WTC11 (cell line): Measurements from ENCODE around the gene BBS9. TPM values are rescaled to one million over a fixed set of nuclear protein-coding genes. Genes with fewer than 3 reads are reported as not detected.
"Not testable (repeated sequence)": the region's sequence is repeated elsewhere in the genome, so short reads cannot be mapped to it uniquely, and the experiment has no call there.

Source experiments
- ATAC-seq: fragments of 200-7000 bp; cut with Tn5 transposase; 2 replicates; pipeline ENCODE4 v1.10.0; 2021; ENCODE audit warnings: mild to moderate bottlenecking, moderate library complexity
- CTCF ChIA-PET: fragments of 300-600 bp; sonication (Branson Sonifier 250); formaldehyde crosslinking; loops from one replicate; lab custom pipeline; 2021; ENCODE audit warnings: antibody characterized with exemption; lab: Charles Lee
- POLR2A ChIA-PET: fragments of 350-600 bp; sonication (Branson Sonifier 250); formaldehyde crosslinking; loops from one replicate; lab custom pipeline; 2021; ENCODE audit warnings: antibody characterized with exemption; lab: Charles Lee
- DNase-seq: peaks from one replicate; pipeline ENCODE4 v3.0.0; 2021; ENCODE audit warnings: low spot score
- H3K27ac Mint-ChIP-seq: 2 replicates; pipeline ENCODE4 v1.8.0; 2021; ENCODE audit warnings: mixed read lengths
- H3K27me3 Mint-ChIP-seq: 2 replicates; pipeline ENCODE4 v1.8.0; 2021; ENCODE audit warnings: low read depth, mild to moderate bottlenecking, moderate library complexity, mixed read lengths
- H3K36me3 Mint-ChIP-seq: 2 replicates; pipeline ENCODE4 v1.8.0; 2021; ENCODE audit warnings: mixed read lengths
- H3K4me1 Mint-ChIP-seq: 2 replicates; pipeline ENCODE4 v1.8.0; 2022; ENCODE audit warnings: mixed read lengths
- H3K4me3 Mint-ChIP-seq: 2 replicates; pipeline ENCODE4 v1.8.0; 2021; ENCODE audit warnings: mild to moderate bottlenecking, moderate library complexity, mixed read lengths
- H3K9me3 Mint-ChIP-seq: 2 replicates; pipeline ENCODE4 v1.8.0; 2021; ENCODE audit warnings: mixed read lengths
- ATF1 ChIP-seq: sonication (generic); formaldehyde crosslinking; IDR thresholded peaks from 2 replicates; pipeline ENCODE4 v1.8.1; 2023; ENCODE audit warnings: mild to moderate bottlenecking, moderate library complexity, missing genetic modification reagents
- ELF4 ChIP-seq: sonication (generic); formaldehyde crosslinking; IDR thresholded peaks from 2 replicates; pipeline ENCODE4 v1.8.1; 2022; ENCODE audit warnings: low read depth, mild to moderate bottlenecking, moderate library complexity, missing genetic modification reagents
- FOXJ3 ChIP-seq: sonication (generic); formaldehyde crosslinking; IDR thresholded peaks from 2 replicates; pipeline ENCODE4 v1.9.0; 2021; ENCODE audit warnings: missing genetic modification reagents, mild to moderate bottlenecking, borderline replicate concordance
- FOXK1 ChIP-seq: sonication (generic); formaldehyde crosslinking; IDR thresholded peaks from 2 replicates; pipeline ENCODE4 v1.8.0; 2022; ENCODE audit warnings: mild to moderate bottlenecking, moderate library complexity, missing genetic modification reagents
- HMGA2 ChIP-seq: fragments of 250-450 bp; sonication (Bioruptor Pico); IDR thresholded peaks from 2 replicates; pipeline ENCODE4 v1.4.0; 2021; ENCODE audit warnings: mild to moderate bottlenecking, moderate library complexity
- HMGXB4 ChIP-seq: sonication (generic); formaldehyde crosslinking; IDR thresholded peaks from 2 replicates; pipeline ENCODE4 v1.8.1; 2023; ENCODE audit warnings: mild to moderate bottlenecking, moderate library complexity, missing genetic modification reagents
- JUN ChIP-seq: sonication (generic); formaldehyde crosslinking; IDR thresholded peaks from 2 replicates; pipeline ENCODE4 v1.8.0; 2023; ENCODE audit warnings: mild to moderate bottlenecking, missing genetic modification reagents
- MXD4 ChIP-seq: fragments of 250-450 bp; sonication (Bioruptor Pico); IDR thresholded peaks from 2 replicates; pipeline ENCODE4 v1.8.0; 2021; ENCODE audit warnings: mild to moderate bottlenecking, moderate library complexity, borderline replicate concordance
- ZNF263 ChIP-seq: sonication (generic); formaldehyde crosslinking; IDR thresholded peaks from 2 replicates; pipeline ENCODE4 v1.8.1; 2022; ENCODE audit warnings: low read depth, mild to moderate bottlenecking, moderate library complexity, missing genetic modification reagents
- ZNF416 ChIP-seq: fragments of 250-450 bp; sonication (Bioruptor Pico); IDR thresholded peaks from 2 replicates; pipeline ENCODE4 v1.9.0; 2021; ENCODE audit warnings: mild to moderate bottlenecking, inconsistent platforms
- total RNA-seq: library from RNA; stranded (reverse); gene quantifications from 3 replicates; pipeline ENCODE4 v1.2.3, GENCODE V29; 2021
- TF ChIP-seq, protein P1 (sequence below): sonication (generic); formaldehyde crosslinking; IDR thresholded peaks from 2 replicates; pipeline ENCODE4 v1.8.0; 2023; ENCODE audit warnings: mild to moderate bottlenecking, missing genetic modification reagents
- TF ChIP-seq, protein P2 (sequence below): sonication (generic); formaldehyde crosslinking; IDR thresholded peaks from 2 replicates; pipeline ENCODE4 v1.8.0; 2022; ENCODE audit warnings: mild to moderate bottlenecking, missing genetic modification reagents
- TF ChIP-seq, protein P3 (sequence below): sonication (generic); formaldehyde crosslinking; conservative IDR thresholded peaks from 2 replicates; pipeline ENCODE4 v1.8.1; 2023; ENCODE audit warnings: mild to moderate bottlenecking, low read depth, missing genetic modification reagents, moderate library complexity

Gene BBS9
- total RNA-seq, 1 experiment from 2014 or later = 56.6 TPM

DNA sequence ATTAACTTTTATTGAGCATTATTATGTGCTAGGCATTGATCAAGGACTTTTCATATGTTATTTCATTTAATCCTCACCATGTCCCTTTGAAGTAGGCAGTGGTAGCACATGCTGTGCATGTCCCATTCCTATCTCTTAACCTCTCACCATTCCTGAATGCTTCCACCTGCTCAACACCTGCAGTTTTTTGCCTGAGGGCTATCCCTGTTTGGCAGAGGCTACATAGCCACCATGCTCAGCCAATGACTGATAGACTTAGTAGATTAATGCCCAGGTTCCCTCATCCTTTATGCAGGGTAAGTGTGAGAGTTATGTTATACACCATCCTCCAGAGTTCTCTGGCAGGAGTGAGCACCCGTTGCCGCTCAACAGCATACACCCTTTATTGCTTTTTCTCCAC is 387.8 kb downstream of the BBS9 start:
- H3K4me1 Mint-ChIP-seq = no peaks in the 10 kb centered on the region

DNA sequence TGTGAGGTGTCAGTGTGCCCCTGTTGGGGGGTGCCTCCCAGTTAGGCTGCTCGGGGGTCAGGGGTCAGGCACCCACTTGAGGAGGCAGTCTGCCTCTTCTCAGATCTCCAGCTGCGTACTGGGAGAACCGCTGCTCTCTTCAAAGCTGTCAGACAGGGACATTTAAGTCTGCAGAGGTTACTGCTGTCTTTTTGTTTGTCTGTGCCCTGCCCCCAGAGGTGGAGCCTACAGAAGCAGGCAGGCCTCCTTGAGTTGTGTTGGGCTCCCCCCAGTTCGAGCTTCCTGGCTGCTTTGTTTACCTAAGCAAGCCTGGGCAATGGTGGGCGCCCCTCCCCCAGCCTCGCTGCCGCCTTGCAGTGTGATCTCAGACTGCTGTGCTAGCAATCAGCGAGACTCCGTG is 397.6 kb downstream of the BBS9 start:
- H3K9me3 Mint-ChIP-seq, ATAC-seq, H3K27me3 Mint-ChIP-seq, H3K36me3 Mint-ChIP-seq, POLR2A ChIA-PET: not testable (repeated sequence)
- DNase-seq = peak; percentile 42
- H3K4me1 Mint-ChIP-seq = peaks cover 20% of the 10 kb centered on the region
- H3K4me3 Mint-ChIP-seq = peak overlapping the region; percentile 78
- 0 out of 2 replicates have a peak, but pooled peaks have one; percentile 29 for TF ChIP-seq FOXK1 (CRISPR knock-in tag)
- TF ChIP-seq, protein P1, sequence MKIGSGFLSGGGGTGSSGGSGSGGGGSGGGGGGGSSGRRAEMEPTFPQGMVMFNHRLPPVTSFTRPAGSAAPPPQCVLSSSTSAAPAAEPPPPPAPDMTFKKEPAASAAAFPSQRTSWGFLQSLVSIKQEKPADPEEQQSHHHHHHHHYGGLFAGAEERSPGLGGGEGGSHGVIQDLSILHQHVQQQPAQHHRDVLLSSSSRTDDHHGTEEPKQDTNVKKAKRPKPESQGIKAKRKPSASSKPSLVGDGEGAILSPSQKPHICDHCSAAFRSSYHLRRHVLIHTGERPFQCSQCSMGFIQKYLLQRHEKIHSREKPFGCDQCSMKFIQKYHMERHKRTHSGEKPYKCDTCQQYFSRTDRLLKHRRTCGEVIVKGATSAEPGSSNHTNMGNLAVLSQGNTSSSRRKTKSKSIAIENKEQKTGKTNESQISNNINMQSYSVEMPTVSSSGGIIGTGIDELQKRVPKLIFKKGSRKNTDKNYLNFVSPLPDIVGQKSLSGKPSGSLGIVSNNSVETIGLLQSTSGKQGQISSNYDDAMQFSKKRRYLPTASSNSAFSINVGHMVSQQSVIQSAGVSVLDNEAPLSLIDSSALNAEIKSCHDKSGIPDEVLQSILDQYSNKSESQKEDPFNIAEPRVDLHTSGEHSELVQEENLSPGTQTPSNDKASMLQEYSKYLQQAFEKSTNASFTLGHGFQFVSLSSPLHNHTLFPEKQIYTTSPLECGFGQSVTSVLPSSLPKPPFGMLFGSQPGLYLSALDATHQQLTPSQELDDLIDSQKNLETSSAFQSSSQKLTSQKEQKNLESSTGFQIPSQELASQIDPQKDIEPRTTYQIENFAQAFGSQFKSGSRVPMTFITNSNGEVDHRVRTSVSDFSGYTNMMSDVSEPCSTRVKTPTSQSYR = 0 out of 2 replicates have a peak, but pooled peaks have one; percentile 31
- TF ChIP-seq, protein P2, sequence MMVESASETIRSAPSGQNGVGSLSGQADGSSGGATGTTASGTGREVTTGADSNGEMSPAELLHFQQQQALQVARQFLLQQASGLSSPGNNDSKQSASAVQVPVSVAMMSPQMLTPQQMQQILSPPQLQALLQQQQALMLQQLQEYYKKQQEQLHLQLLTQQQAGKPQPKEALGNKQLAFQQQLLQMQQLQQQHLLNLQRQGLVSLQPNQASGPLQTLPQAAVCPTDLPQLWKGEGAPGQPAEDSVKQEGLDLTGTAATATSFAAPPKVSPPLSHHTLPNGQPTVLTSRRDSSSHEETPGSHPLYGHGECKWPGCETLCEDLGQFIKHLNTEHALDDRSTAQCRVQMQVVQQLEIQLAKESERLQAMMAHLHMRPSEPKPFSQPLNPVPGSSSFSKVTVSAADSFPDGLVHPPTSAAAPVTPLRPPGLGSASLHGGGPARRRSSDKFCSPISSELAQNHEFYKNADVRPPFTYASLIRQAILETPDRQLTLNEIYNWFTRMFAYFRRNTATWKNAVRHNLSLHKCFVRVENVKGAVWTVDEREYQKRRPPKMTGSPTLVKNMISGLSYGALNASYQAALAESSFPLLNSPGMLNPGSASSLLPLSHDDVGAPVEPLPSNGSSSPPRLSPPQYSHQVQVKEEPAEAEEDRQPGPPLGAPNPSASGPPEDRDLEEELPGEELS (CRISPR knock-in tag) = 0 out of 2 replicates have a peak, but pooled peaks have one; percentile 18
- CTCF ChIA-PET = interaction anchor here (0.6 kb wide), 1 partner anchor 283 kb away, joined by 3 read pairs; no protein-coding TSS in a partner anchor
- H3K27ac Mint-ChIP-seq = peak overlapping the region; percentile 89; the same call in 1 of the 2 replicates

More for the DNA sequence above, 387.8 kb downstream of the BBS9 start:
- ChIA-PET CTCF (no interaction called here), POLR2A (no interaction called here)
- Mint-ChIP-seq H3K36me3 (peaks cover 9% of the 10 kb centered on the region), H3K9me3 (peaks cover 5% of the 10 kb centered on the region), H3K27ac (no peak overlapping the region), H3K27me3 (no peaks in the 10 kb centered on the region), H3K4me3 (no peak overlapping the region)
- no peak; the same call in 1 of the 2 replicates for ATAC-seq
- no peak for TF ChIP-seq ATF1 (CRISPR knock-in tag)
- TF ChIP-seq ZNF263 (CRISPR knock-in tag) = no peak
- no peak for TF ChIP-seq HMGXB4 (CRISPR knock-in tag)
- no peak for TF ChIP-seq MXD4 (CRISPR knock-in tag)
- no peak for TF ChIP-seq ELF4 (CRISPR knock-in tag)
- no peak for TF ChIP-seq HMGA2
- no peak for TF ChIP-seq FOXJ3 (CRISPR knock-in tag)
- no peak for TF ChIP-seq ZNF416 (CRISPR knock-in tag)
- TF ChIP-seq JUN (CRISPR knock-in tag) = no peak
- TF ChIP-seq, protein P3, sequence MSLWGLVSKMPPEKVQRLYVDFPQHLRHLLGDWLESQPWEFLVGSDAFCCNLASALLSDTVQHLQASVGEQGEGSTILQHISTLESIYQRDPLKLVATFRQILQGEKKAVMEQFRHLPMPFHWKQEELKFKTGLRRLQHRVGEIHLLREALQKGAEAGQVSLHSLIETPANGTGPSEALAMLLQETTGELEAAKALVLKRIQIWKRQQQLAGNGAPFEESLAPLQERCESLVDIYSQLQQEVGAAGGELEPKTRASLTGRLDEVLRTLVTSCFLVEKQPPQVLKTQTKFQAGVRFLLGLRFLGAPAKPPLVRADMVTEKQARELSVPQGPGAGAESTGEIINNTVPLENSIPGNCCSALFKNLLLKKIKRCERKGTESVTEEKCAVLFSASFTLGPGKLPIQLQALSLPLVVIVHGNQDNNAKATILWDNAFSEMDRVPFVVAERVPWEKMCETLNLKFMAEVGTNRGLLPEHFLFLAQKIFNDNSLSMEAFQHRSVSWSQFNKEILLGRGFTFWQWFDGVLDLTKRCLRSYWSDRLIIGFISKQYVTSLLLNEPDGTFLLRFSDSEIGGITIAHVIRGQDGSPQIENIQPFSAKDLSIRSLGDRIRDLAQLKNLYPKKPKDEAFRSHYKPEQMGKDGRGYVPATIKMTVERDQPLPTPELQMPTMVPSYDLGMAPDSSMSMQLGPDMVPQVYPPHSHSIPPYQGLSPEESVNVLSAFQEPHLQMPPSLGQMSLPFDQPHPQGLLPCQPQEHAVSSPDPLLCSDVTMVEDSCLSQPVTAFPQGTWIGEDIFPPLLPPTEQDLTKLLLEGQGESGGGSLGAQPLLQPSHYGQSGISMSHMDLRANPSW (CRISPR knock-in tag) = no peak
- no peak for DNase-seq

DNA sequence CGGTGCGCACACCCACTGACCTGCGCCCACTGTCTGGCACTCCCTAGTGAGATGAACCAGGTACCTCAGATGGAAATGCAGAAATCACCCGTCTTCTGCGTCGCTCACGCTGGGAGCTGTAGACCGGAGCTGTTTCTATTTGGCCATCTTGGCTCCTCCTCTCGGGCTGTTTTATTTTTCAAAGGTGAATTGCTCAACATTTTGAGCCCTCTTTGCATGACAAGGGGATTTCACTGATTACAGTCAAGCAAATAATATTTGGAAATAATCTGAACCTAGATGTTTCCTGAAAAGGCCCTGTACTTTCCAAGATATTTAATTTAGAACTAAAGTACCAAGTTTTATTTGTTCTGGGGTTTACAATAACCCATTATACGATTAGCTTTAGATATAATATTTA is 398.2 kb downstream of the BBS9 start:
- CTCF ChIA-PET = interaction anchor here (0.6 kb wide), 1 partner anchor 284 kb away, joined by 3 read pairs; no protein-coding TSS in a partner anchor
- ATAC-seq, H3K27me3 Mint-ChIP-seq, POLR2A ChIA-PET, H3K9me3 Mint-ChIP-seq, DNase-seq, H3K36me3 Mint-ChIP-seq: not testable (repeated sequence)
- Mint-ChIP-seq H3K4me3 (peak overlapping the region; percentile 78), H3K4me1 (peaks cover 20% of the 10 kb centered on the region), H3K27ac (peak overlapping the region; percentile 89)
